ENCODE results near the gene PTPN9. TPM values are rescaled to one million over a fixed set of nuclear protein-coding genes. Genes with fewer than 3 reads are reported as not detected.

The PTPN9 gene
- total and polyA plus RNA-seq, 2 of the 13 experiments (the other 11 are each of a cell fraction or from before 2014, with no cell fraction given) = 16.6 to 19.9 TPM

Small RNA genes within 50 kb of the gene (small RNA-seq; reads per million reads assigned to genes)
- 0 reads per million in 3 experiments for gene AC105036.1 (ENCODE audit: insufficient read depth in 2 of 3, insufficient read length in 3 of 3, low read depth in 2 of 3, low replicate concordance in 1 of 3)
- gene AC105036.2 (ENCODE audit: insufficient read depth in 2 of 3, insufficient read length in 3 of 3, low read depth in 2 of 3, low replicate concordance in 1 of 3) = 0 reads per million in 3 experiments

Other genes starting within 250 kb of the PTPN9 start
- gene COMMD4, start 243.3 kb downstream of the PTPN9 start, total RNA-seq (2016; rRNA removed; fragmentation: Illumina TruSeq; extraction: Trizol) = 89.9 and 106 TPM in 2 replicates
- gene COMMD4, start 243.3 kb downstream of the PTPN9 start, polyA plus RNA-seq (2011; rRNA removed) = 45.8 and 48.8 TPM in 2 replicates
- 3.7 and 10.4 TPM in 2 replicates for gene NEIL1, start 232.3 kb downstream of the PTPN9 start, total RNA-seq (2016; rRNA removed; fragmentation: Illumina TruSeq; extraction: Trizol)
- 15.5 and 20.8 TPM in 2 replicates for gene NEIL1, start 232.3 kb downstream of the PTPN9 start, polyA plus RNA-seq (2011; rRNA removed)
- 19.5 and 71.0 TPM in 2 replicates for gene MAN2C1, start 210.7 kb downstream of the PTPN9 start, total RNA-seq (2016; rRNA removed; fragmentation: Illumina TruSeq; extraction: Trizol)
- gene MAN2C1, start 210.7 kb downstream of the PTPN9 start, polyA plus RNA-seq (2011; rRNA removed) = 62.6 and 75.6 TPM in 2 replicates
- 16.1 and 26.8 TPM in 2 replicates for gene SIN3A, start 127.6 kb downstream of the PTPN9 start, total RNA-seq (2016; rRNA removed; fragmentation: Illumina TruSeq; extraction: Trizol)
- gene SIN3A, start 127.6 kb downstream of the PTPN9 start, polyA plus RNA-seq (2011; rRNA removed) = 20.7 and 28.1 TPM in 2 replicates
- 16.4 and 18.3 TPM in 2 replicates for gene SNUPN, start 46.4 kb upstream of the PTPN9 start, total RNA-seq (2016; rRNA removed; fragmentation: Illumina TruSeq; extraction: Trizol)
- gene SNUPN, start 46.4 kb upstream of the PTPN9 start, polyA plus RNA-seq (2011; rRNA removed) = 7.6 and 9.0 TPM in 2 replicates
- gene IMP3, start 60.9 kb upstream of the PTPN9 start, total RNA-seq (2016; rRNA removed; fragmentation: Illumina TruSeq; extraction: Trizol) = 143 and 165 TPM in 2 replicates
- 38.3 and 40.4 TPM in 2 replicates for gene IMP3, start 60.9 kb upstream of the PTPN9 start, polyA plus RNA-seq (2011; rRNA removed)
- 10.8 and 11.0 TPM in 2 replicates for gene SNX33, start 68.6 kb upstream of the PTPN9 start, total RNA-seq (2016; rRNA removed; fragmentation: Illumina TruSeq; extraction: Trizol)
- gene SNX33, start 68.6 kb upstream of the PTPN9 start, polyA plus RNA-seq (2011; rRNA removed) = 11.6 and 18.9 TPM in 2 replicates
- gene CSPG4, start 133.5 kb upstream of the PTPN9 start, total RNA-seq (2016; rRNA removed; fragmentation: Illumina TruSeq; extraction: Trizol) = 0.03 and 0.04 TPM in 2 replicates
- gene CSPG4, start 133.5 kb upstream of the PTPN9 start, polyA plus RNA-seq (2011; rRNA removed) = 0.01 and 0.03 TPM in 2 replicates

All from HepG2 (cell line).